Head of caudate nucleus (tissue), 42 donors: ENCODE data around the gene PAPSS2.
"Not testable (repeated sequence)": the region's sequence is repeated elsewhere in the genome, so short reads cannot be mapped to it uniquely, and the experiment has no call there.

ENCODE experiments used
- DNase-seq, 42 donors: peaks; one replicate each; pipeline versions ENCODE4 v3.0.0 to v3.0.0-alpha.2; 2020 to 2021; ENCODE audit warnings: mixed read lengths in 7 of 42
- intact Hi-C: fragments of 100-400 bp; cut with DNase I; formaldehyde crosslinking; loops from one replicate; pipeline ENCODE4 v1.15.0; 2022

The PAPSS2 gene

DNA sequence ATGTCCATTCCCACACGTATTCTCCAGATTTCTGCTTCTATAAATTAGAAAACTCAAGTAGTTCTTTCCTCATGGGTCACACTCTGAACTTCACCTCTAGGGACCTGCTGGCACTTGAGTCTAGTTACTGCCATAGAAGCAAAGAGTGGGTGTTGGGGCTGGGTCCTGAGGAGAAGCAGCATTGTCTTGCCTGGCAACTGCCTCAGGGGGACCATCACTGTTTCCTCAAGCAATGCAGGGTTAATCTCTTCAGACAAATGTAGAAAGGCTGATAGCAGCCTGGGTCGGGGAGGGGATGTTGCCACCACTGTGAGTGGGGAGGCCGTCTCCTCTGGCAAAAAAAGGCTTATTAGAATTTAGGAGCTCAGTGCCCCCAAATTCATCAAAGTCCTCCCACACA lies 20.2 kb upstream of the PAPSS2 start:
- intact Hi-C loops = no loop called here
- DNase-seq = no peak

DNA sequence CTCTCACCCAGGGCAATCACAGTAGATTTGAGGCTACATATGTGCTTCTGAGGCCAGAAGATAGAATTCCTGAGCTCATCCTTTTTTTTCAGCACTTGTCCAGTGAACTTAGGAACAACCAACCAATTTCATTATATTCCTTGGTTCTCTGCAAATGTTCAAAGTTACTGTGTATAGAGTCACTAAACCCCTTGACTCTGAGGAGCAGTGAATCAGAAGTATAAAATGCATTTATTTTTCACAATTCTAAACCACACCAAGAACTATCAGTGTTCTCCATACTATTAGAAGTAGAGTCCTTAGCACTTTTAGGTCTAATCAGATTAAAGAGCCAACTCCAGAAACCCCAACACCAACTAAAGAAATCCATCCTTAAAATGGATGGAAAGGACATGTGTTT lies 19.6 kb upstream of the PAPSS2 start:
- DNase-seq = no peak
- intact Hi-C loops = no loop called here

DNA sequence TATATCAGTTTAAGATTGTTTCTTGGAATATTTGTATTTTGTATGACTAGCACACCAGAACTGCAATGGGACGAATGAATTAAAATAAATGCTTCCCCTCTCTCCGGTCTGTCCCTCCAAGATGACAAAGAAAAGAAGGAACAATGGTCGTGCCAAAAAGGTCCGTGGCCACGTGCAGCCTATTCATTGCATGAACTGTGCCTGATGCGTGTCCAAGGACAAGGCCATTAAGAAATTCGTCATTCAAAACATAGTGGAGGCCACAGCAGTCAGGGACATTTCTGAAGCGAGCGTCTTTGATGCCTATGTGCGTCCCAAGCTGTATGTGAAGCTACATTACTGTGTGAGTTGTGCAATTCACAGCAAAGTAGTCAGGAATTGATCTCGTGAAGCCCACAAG lies 17.2 kb upstream of the PAPSS2 start:
- DNase-seq = no peak
- intact Hi-C loops = no loop called here

DNA sequence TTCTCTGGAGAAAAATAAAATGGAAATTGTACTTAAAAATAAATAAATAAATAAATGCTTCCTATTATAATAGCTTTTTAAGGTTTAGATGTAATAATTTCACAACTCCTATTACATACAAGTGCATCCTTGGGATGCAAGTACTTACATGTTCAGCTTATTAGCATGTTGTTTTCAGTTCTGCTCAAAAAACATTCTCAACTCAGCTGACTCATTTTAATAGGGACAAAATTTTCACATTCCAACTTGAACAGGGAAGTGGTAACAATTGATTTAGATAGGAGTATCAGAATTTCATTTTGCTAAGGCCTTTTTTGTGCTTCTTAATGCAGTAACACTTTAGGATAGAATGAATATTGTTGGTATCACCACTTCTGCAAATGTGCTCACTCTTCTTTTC lies 16.7 kb upstream of the PAPSS2 start:
- DNase-seq = no peak
- intact Hi-C loops = no loop called here

DNA sequence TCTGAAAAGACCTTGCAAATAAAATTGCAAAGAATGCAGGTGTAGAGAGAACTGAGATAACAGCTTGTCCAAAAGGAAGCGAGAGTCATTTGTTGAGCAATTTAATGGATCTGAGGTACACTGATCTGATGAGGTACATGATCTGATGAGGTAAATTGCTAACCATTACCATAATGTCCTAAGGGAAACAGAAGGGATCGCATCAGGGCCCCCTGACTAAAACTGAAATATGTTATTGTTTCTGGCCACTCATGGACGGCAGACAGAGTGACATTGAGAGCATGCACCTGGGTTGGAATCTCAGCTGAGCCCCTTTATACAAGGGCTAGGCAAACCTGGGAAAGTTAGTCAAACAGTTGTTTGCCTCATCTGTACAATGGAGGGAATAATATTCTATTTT lies 15.8 kb upstream of the PAPSS2 start:
- intact Hi-C loops = no loop called here
- DNase-seq = no peak

DNA sequence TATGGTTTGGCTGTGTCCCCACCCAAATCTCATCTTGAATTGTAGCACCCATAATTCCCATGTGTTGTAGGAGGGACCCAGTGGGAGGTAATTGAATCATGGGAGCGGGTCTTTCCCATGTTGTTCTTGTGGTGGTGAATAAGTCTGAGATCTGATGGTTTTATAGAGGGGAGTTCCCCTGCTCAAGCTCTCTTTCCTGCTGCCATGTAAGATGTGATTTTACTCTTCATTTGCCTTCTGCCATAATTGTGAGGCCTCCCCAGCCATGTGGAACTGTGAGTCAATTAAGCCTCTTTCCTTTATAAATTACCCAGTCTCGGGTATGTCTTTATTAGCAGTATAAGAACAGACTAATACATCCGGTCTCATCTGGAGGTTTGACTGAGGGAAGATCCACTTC lies 15.2 kb upstream of the PAPSS2 start:
- DNase-seq = not testable (repeated sequence)

DNA sequence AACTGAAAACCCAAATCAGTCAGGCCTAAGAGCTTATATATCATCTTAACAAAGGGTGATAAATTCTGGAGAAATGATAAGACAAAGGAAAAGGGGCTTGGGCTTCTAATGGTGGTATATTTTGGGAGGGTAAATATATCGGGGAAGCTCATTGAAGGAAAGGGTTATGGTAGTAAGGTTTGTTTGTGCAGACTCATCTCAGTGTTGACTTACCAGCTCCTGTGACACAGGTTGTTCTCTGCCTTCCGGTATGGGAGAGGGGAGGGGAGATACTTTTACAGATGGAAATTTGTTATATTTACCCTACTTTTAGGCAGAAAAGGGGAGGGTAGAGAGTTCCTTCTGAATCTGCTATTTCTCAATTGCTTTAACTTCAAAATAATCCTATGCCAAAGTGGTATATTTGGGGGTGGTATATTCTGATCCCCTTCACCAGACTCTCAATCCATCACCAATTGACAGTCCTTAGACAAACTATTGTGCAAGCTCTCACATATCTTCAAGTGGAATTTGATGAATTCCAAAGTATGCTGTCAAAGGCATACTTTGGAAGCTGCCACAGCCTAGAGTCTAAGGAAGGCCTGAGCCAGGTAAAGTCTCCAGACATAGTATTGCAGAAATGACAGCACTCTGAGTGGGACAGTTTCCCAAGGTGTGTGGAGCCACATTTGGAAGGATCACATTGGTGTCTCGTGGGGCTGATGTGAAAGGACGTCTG lies 13.3 kb upstream of the PAPSS2 start:
- intact Hi-C loops = no loop called here
- DNase-seq = no peak

More for the DNA sequence above, 15.2 kb upstream of the PAPSS2 start:
- intact Hi-C loops = not testable (repeated sequence)

DNA sequence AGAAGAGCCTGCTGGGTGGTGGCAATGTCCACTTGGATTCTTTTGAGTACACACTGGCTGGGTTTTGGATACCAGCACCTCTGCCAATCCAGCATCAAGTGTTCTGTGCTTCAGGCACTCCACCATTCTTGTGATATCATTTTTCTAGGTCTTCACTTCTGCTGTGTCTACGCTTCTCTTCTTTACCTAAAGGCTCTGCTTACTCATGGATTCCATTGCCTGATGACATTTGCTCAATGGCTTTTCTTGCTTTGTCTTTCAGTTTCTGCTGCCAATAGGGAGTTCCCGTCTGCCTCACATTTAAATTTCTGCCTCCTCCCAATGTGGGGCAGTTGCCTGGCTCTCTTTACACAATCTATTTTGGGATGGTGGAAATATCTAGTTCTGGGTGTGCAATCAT lies 12.7 kb upstream of the PAPSS2 start:
- intact Hi-C loops = no loop called here
- DNase-seq = no peak

DNA sequence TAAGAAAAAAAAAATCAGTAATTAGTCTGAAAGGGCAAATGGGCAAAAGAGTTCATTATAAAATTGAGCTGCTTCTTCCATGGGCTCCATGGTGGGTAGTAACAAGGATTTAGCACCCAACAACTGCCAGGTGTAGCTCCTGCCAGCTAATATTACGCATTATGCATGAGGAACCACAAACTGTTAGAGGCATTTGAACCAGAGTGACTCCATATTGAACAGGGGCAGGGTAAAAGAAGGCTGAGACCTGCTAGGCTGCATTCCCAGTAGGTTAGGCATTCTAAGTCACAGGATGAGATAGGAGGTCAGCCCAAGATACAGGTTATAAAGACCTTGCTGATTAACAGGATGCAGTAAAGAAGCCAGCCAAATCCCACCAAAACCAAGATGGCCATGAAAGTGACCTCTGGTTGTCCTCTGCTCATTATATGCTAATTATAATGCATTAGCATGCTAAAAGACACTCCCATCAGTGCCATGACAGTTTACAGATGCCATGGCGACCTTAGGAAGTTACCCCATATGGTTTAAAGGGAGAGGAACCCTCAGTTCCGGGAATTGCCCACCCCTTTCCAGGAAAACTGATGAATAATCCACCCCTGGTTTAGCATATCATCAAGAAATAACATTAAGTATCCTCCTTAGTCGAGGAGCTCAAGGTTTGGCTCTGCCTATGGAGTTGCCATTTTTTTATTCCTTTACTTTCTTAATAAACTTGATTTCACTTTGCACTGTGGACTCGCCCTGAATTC lies 8.7 kb upstream of the PAPSS2 start:
- intact Hi-C loops = no loop called here
- no peak for DNase-seq

DNA sequence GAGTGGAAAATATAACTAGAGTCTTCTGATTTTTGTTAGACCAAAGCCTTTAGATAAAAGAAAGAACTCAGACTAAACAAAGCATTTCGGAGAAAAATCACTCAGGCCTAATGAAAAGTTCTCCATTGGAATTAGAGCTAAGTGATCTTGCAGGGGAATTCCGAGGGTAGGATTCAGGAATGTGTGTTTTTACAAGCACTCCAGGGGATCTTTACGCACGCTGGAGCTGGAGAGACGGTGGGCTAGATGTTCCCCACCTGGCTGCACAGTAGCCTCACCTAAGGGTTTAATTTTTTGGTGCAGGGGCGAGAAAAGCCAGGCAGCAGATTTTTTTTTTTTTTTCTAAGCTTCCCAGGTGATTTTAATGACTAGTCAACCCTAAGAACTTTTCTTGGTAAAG lies 7.9 kb upstream of the PAPSS2 start:
- no peak for DNase-seq
- intact Hi-C loops = no loop called here

DNA sequence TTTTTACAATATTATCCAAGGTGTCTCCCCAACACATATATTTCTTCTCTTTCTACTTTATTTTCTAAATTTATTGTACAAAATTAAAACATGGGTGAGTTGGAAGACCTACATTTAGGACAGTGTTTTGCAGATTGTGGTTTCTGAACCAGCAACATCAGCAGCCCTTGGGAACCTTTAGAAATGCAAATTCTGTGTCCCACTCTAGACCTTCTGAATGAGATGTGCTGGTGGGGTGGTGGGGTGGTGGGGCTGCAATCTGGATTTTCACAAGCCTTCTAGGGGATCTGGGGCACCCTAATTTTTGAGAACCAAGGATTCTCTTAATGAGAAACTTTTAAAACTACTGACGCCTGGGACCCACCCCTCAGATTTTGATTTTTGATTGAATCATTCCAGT lies 7.4 kb upstream of the PAPSS2 start:
- DNase-seq = no peak
- intact Hi-C loops = no loop called here

DNA sequence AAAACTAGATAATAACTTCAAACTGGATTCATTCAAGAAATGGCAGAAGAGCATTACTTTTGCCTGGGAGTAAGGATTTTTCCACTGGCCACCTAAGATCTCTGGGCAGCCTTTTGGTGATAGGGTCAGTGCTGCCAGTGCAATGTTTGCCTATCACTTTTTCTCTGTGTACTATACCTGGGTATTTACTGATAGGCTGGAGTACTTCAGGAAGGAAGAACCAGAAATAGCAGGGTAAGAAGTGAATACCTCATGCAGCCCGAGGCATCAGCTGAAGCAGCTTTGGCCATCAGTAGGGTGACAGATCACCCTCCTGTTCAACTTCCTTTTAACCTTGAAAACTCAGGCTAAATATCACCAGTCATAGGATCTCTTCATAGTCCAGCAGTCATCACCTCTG lies 5.5 kb upstream of the PAPSS2 start:
- intact Hi-C loops = no loop called here
- no peak for DNase-seq

DNA sequence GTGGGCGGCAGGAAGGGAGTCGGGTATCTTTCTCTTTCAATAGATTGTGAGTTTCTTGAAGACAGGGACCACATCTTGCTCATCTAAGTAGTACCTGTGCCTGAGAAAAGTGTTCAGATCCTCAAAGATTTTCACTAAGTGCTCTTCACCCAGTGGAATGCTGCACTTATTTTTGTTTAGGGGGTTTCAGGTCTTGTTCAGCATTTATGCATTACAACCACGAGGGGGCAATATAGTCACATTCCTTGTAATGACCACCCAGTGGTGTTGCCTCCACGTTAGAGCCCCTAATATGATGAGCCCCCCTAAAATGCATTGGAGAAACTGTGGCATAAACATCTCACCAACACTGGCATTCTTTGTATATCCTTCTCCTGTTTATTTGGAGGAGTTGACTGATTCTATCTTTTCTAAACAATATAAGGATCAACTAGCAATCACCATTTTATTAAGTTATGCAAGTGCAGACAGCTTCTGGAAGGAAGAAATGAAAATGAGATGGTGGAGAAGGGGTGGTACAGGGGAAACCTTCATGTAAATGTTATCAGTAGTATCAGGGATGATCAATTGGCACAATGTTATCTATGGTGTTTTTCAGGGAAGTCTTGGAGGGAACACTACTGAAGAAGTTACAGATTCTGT lies 3.1 kb upstream of the PAPSS2 start:
- DNase-seq = peak in 9 of 42 donors; percentile 8 to 57 (median 17)
- intact Hi-C loops = no loop called here

DNA sequence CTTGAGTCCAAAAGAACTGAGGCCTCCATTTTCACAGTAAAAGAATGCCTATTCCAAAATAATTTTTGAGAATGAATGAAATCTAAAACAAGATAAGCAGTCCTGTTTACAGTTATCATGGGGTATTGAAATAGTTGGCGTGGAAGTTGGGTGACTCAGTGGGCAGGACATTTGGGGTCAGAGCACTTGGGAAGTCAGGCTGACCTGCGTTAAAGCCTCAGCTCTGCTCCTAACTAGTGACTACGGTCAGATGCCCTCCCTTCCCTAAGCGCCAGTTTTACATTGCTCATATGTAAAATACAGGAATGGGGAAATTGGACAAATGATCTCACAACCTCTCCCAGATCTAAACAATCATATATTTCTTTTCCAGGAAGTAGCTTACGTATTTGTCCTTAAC lies 2.3 kb upstream of the PAPSS2 start:
- no peak for DNase-seq
- intact Hi-C loops = no loop called here

DNA sequence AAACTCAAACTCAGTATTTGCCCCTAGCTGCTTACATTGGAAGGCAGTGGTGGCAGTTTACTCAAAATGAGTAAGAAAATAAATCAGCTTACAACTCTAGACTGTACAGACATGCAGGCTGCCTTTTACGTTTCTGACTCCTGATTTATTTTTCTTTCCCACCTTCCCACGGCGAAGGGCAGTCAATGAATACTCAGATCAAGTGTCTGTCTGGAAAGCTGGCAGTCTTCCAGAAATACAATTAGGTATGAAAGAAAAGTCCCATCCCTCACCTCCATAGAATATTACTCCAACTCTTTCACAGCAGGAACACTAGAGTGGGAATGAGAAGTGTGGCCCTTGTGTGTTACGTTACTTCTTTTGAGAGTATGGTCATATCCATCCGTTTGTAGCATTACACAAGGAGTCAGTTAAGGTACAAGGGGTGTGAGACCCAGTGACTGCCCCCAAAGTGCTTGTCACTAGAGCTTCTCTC lies 1.3 kb upstream of the PAPSS2 start:
- DNase-seq = no peak
- intact Hi-C loops = no loop called here

DNA sequence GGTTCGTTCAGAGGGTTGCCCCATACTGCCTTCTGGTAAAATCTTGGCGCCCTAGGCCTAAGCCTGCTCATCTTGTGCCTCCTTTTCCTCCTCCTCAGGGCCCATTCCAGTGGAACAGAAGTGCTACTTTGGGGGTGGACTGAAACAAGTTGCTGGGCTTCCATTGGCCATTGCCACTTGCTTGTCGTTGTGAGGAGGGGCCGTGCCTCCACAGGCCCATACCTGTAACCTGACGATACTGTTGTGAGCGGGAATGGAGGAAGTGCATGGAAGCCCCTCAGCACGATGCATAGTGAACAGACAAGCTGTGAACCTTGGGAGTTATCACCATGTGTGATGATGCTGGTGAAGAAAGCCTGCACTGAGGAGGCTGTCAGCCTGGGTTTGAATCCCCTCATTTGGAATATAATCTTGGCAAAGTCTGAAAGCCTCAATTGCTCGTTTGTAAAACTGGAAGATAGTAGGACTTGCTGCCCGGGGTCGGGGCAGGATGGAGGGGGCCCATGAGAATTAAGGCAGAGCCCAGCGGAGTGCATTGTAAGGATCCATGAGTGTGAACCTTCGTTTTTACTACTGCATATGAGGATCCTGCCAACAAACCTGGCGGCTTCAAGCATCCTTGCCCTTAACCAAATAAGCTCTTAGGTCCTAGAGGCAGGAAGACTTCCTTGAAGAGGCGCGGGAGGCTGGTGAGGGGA lies 671 bp upstream of the PAPSS2 start:
- intact Hi-C loops = no loop called here

DNA sequence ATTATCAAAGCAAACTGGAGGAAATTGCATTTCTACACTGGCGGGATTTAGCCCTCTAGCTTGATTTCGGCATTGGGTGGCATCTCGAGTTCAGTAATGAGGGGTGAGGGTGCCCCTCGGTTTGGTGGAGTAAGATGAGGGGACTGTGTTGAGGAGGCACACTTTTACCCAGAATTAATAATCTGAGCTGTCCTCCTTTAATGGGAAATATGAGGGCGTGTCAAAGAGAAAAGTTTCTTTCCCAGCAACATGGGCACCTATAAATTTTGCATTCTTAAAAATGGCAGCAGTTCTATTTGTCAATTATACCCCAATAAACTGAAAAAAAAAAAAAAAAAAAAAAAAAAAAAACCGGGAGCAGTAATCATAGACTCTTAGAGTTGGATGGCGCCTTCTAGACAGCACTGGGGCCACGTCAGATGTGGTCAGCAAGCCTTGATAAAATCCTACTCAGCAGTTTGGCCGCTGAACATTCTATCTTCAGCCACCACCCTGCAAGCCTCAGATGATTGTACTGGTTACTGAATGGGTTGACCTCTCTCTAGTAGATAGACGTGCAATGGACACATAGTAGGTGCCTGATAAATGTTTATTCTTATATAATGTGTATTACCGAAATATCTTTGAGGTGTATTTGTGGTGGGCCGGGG lies 931 bp downstream of the PAPSS2 start:
- intact Hi-C loops = no loop called here
- no peak for DNase-seq

More for the DNA sequence above, 671 bp upstream of the PAPSS2 start:
- DNase-seq = no peak

DNA sequence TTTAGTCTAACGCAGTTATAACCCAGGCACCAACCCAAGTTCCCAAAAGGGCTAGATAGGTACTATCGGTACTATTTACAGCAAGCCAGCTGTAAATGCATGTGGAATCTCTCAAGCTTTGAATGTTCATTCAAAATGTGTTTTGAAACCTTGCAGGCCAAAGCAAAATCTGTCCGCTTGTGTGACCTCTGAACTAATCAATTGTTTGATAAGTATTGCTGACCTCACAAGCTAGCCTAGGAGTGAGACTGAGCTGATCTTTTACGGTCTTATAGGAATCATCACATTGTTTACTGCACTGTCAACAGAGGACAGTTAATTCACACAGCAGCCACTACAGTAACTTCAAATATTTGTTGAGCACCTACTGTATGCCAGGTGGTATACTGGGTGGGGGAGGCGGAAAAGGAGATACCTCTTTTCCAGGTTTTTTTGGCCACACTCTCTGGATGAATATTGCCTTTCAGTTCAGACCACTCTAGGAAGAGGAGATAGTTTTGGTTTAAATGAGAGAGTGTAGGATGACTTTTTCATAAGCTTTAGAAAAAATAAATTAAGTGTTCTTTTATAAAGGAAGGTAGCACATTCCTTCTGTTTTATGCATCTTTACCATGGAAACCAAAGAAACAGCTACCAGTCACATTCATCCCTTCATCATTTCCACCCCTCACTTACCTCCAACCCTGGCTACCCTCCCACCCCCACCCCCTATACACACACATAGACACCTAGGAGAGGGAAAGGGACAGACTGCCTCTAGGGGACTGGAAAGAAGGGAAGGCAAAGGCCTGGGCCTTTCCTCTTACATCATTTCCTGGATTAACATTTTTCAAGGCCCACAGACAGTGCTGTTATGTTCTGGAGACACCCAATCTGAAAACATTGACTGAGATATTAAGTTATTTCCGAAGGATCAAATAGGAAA lies 2.4 kb downstream of the PAPSS2 start:
- DNase-seq = no peak
- intact Hi-C loops = no loop called here
